GM21367 (cell line): Measurements from ENCODE around the gene TRIM33.
A peak's percentile ranks its signal among the peaks of the same experiment; 100 is the strongest.

Experiments used
- ATAC-seq: cut with Tn5 transposase; IDR thresholded peaks from one replicate; pipeline ENCODE4 v1.9.1; 2021; ENCODE audit not compliant: unreplicated experiment

The TRIM33 gene

GRCh38 chr1:114511032-114511785 lies at the start of gene TRIM33:
Gene TRIM33, minus strand, starts transcription at chr1:114511203. Its CDS starts 127 bp downstream, at chr1:114511076.
- ATAC-seq = peak; percentile 64

GRCh38 chr1:114559356-114559755 lies 48.4 kb upstream of the TRIM33 start:
- no peak for ATAC-seq

GRCh38 chr1:114558544-114558943 lies 47.5 kb upstream of the TRIM33 start:
- ATAC-seq = no peak

GRCh38 chr1:114554577-114554976 lies 43.6 kb upstream of the TRIM33 start:
- no peak for ATAC-seq

- ATAC-seq = no peak
Measured at GRCh38 chr1:114552106-114552639, 41.2 kb upstream of the TRIM33 start.

- ATAC-seq = no peak
Measured at GRCh38 chr1:114551400-114551799, 40.4 kb upstream of the TRIM33 start.

GRCh38 chr1:114550336-114550735 lies 39.3 kb upstream of the TRIM33 start:
- no peak for ATAC-seq

GRCh38 chr1:114549137-114549536 lies 38.1 kb upstream of the TRIM33 start:
- ATAC-seq = no peak

GRCh38 chr1:114547076-114547475 lies 36.1 kb upstream of the TRIM33 start:
- no peak for ATAC-seq

GRCh38 chr1:114545796-114546195 lies 34.8 kb upstream of the TRIM33 start:
- ATAC-seq = no peak

GRCh38 chr1:114545315-114545714 lies 34.3 kb upstream of the TRIM33 start:
- ATAC-seq = no peak

GRCh38 chr1:114540821-114541220 lies 29.8 kb upstream of the TRIM33 start:
- no peak for ATAC-seq

- no peak for ATAC-seq
Measured at GRCh38 chr1:114540272-114540671, 29.3 kb upstream of the TRIM33 start.

GRCh38 chr1:114536043-114536442 lies 25.0 kb upstream of the TRIM33 start:
- ATAC-seq = no peak

GRCh38 chr1:114535401-114535800 lies 24.4 kb upstream of the TRIM33 start:
- ATAC-seq = no peak

GRCh38 chr1:114531094-114531493 lies 20.1 kb upstream of the TRIM33 start:
- ATAC-seq = no peak

- no peak for ATAC-seq
Measured at GRCh38 chr1:114530224-114530623, 19.2 kb upstream of the TRIM33 start.

GRCh38 chr1:114524944-114525343 lies 13.9 kb upstream of the TRIM33 start:
- no peak for ATAC-seq

GRCh38 chr1:114522264-114522575 lies 11.2 kb upstream of the TRIM33 start:
- ATAC-seq = no peak

GRCh38 chr1:114521396-114522263 lies 10.6 kb upstream of the TRIM33 start:
- ATAC-seq = no peak

GRCh38 chr1:114517348-114517747 lies 6.3 kb upstream of the TRIM33 start:
- ATAC-seq = no peak
